Measurements from ENCODE around the gene CLEC7A.

DNA sequence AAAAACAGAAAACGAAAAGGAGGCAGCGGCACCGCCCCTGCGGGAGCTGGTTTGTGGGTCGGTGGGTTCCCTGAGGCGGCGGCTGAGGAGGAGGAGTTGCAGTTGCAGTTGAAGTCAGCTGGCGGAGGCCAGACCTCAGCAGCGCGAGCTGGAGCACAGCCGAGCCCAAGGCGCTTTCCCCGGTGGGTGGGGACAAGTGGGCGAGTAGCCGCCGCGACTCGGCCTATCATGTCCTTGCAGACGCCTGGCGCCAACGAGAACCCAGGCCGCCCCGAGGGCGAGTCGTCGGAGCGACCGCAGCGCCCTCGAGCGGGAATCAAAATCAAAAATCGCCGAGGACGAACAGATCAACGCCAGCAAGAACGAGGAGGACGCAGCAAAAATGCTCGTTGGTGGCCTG lies 18.5 kb downstream of the CLEC7A start:
- TF ChIP-seq CTCF (IDR thresholded peaks at IDR 0.05) (no peak), POLR2AphosphoS5 (IDR thresholded peaks at IDR 0.05; ENCODE audit: low read depth, low read length) (no peak)
- TF ChIP-seq, protein P1, sequence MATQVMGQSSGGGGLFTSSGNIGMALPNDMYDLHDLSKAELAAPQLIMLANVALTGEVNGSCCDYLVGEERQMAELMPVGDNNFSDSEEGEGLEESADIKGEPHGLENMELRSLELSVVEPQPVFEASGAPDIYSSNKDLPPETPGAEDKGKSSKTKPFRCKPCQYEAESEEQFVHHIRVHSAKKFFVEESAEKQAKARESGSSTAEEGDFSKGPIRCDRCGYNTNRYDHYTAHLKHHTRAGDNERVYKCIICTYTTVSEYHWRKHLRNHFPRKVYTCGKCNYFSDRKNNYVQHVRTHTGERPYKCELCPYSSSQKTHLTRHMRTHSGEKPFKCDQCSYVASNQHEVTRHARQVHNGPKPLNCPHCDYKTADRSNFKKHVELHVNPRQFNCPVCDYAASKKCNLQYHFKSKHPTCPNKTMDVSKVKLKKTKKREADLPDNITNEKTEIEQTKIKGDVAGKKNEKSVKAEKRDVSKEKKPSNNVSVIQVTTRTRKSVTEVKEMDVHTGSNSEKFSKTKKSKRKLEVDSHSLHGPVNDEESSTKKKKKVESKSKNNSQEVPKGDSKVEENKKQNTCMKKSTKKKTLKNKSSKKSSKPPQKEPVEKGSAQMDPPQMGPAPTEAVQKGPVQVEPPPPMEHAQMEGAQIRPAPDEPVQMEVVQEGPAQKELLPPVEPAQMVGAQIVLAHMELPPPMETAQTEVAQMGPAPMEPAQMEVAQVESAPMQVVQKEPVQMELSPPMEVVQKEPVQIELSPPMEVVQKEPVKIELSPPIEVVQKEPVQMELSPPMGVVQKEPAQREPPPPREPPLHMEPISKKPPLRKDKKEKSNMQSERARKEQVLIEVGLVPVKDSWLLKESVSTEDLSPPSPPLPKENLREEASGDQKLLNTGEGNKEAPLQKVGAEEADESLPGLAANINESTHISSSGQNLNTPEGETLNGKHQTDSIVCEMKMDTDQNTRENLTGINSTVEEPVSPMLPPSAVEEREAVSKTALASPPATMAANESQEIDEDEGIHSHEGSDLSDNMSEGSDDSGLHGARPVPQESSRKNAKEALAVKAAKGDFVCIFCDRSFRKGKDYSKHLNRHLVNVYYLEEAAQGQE (IDR thresholded peaks at IDR 0.05; ENCODE audit: insufficient read depth in 1 of 2, low read depth in 2 of 2, low read length in 1 of 2) = no peak

Measured in Panc1 (cell line).